Right lobe of liver (tissue), 6 donors: Measurements from ENCODE around the gene SLC16A9. TPM values are rescaled to one million over a fixed set of nuclear protein-coding genes. Genes with fewer than 3 reads are reported as not detected.
"Not testable (repeated sequence)": the region's sequence is repeated elsewhere in the genome, so short reads cannot be mapped to it uniquely, and the experiment has no call there.

Experiments used
- ATAC-seq, 4 donors: fragments of 200-7000 bp; cut with Tn5 transposase; one replicate each; pipeline ENCODE4 v1.9.1; 2020; ENCODE audit warnings: mild to moderate bottlenecking in 4 of 4, moderate library complexity in 4 of 4
- DNase-seq, 3 donors: peaks; one replicate each; pipeline ENCODE4 v3.0.0-alpha.2; 2020
- H3K27ac ChIP-seq, 3 donors: fragments of 200-600 bp; one replicate each; pipeline ENCODE4 v1.8.0; 2022
- H3K27me3 ChIP-seq, 2 donors: fragments of 200-600 bp; one replicate each; pipeline ENCODE4 v1.8.0; 2022
- H3K36me3 ChIP-seq, 4 donors: fragments of 200-600 bp; sonication (generic) in 1 of 4; one replicate each; pipeline versions ENCODE4 v1.5.1 to v1.8.0; 2017 to 2022; ENCODE audit warnings: control low read depth in 1 of 4
- H3K4me1 ChIP-seq, 4 donors: fragments of 200-600 bp; sonication (generic) in 1 of 4; one replicate each; pipeline versions ENCODE4 v1.5.1 to v1.8.0; 2017 to 2022; ENCODE audit warnings: control low read depth in 1 of 4
- H3K4me3 ChIP-seq, 3 donors: fragments of 200-600 bp; one replicate each; pipeline ENCODE4 v1.8.0; 2022
- H3K9me3 ChIP-seq, 4 donors: fragments of 200-600 bp; sonication (generic) in 1 of 4; one replicate each; pipeline versions ENCODE4 v1.5.1 to v1.8.0; 2017 to 2022; ENCODE audit warnings: control low read depth in 1 of 4
- CTCF ChIP-seq, 4 donors: fragments of 200-600 bp in 3 of 4; fragments of 450-650 bp in 1 of 4; IDR thresholded peaks; one replicate each; pipeline versions ENCODE4 v1.5.1 to v1.8.0; 2016 to 2022; ENCODE audit warnings: antibody characterized with exemption in 4 of 4, mild to moderate bottlenecking in 2 of 4
- POLR2A ChIP-seq: fragments of 450-650 bp; IDR thresholded peaks from one replicate; pipeline ENCODE4 v1.6.1; 2017; ENCODE audit warnings: antibody characterized with exemption, mild to moderate bottlenecking
- WGBS: methylation state at CpG from one replicate; pipeline ENCODE4 v1.1.6; 2018; ENCODE audit warnings: low coverage, low lambda C conversion rate; ENCODE audit not compliant: insufficient coverage; ENCODE audit errors: missing lambda C conversion rate; 5-methylcytosine and 5-hydroxymethylcytosine counted together
- intact Hi-C, 2 donors: fragments of 100-400 bp; cut with DNase I; formaldehyde crosslinking; loops; one replicate each; pipeline versions ENCODE4 v1.11.2 to v1.14.1; 2022
- total RNA-seq, 6 experiments: library from RNA; depleted of rRNA in 2 of 6; stranded (reverse); fragments of >200 nt in 2 of 6; fragmentation: NEBNext Ultra II Directional in 3 of 6; extraction: Animal tissue kit (Norgen Biotek cat#: 25700) in 3 of 6; gene quantifications; one replicate each; pipeline versions ENCODE4 v1.1.0 to v1.2.4, GENCODE V29; 2016 to 2023
- donor health status: DM: no; HTN: yes; CAD: no.
- donor health status: DM: no; HTN: no; CAD: no.
- donor health status: DM: no; HTN: no; CAD: no.
- donor health status: DM: no; HTN: yes; CAD: no.
- donor health status: DM: no; HTN: yes; CAD: no.

SLC16A9 gene
- total RNA-seq, 6 experiments from 2014 or later = 0.42 to 1.2 (median 0.89) TPM; not detected in 2

- no peaks in the 10 kb centered on the region for H3K4me1 ChIP-seq
- intact Hi-C loops = no loop called here
- H3K36me3 ChIP-seq = no peaks in the 10 kb centered on the region
- no peak overlapping the region for H3K4me3 ChIP-seq
- DNase-seq (no peak), ATAC-seq (no peak)
- TF ChIP-seq CTCF (IDR thresholded peaks at IDR 0.05) = no peak
- no peak for TF ChIP-seq POLR2A
- H3K9me3 ChIP-seq = no peaks in the 10 kb centered on the region
- no peaks in the 10 kb centered on the region for H3K27me3 ChIP-seq
- H3K27ac ChIP-seq = no peak overlapping the region
Measured at GRCh38 chr10:59666310-59666709, 43.3 kb downstream of the SLC16A9 start.

- H3K4me1 ChIP-seq, DNase-seq, H3K27me3 ChIP-seq, intact Hi-C loops, H3K4me3 ChIP-seq, H3K36me3 ChIP-seq, H3K27ac ChIP-seq, H3K9me3 ChIP-seq, ATAC-seq: not testable (repeated sequence)
- WGBS = 85% methylated on average over 6 of the region's 7 CpGs
Measured at GRCh38 chr10:59663213-59663612, 46.4 kb downstream of the SLC16A9 start.

DNA sequence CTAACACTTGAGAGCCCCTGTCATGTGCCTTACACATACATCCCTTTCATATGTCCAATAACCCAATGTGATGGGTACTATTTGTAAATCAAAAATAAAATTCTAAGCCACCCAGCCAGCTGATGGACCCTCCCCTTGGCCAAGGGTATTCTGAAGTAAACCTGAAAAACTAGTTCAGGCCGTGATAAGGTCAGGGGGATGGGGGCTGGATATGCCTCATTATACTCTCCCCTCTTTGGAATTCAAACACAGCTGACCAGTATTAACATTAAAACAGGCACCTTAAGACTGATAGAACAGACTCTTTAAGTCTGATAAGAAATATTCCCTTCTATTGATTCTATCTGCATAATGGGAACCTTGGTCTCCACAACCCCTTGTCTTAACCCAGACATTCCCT lies 51.9 kb downstream of the SLC16A9 start:
- ATAC-seq (no peak), DNase-seq (no peak)
- intact Hi-C loops = no loop called here
- no peaks in the 10 kb centered on the region for H3K9me3 ChIP-seq
- no peak overlapping the region for H3K4me3 ChIP-seq
- H3K4me1 ChIP-seq = no peaks in the 10 kb centered on the region
- H3K36me3 ChIP-seq = no peaks in the 10 kb centered on the region
- no peak overlapping the region for H3K27ac ChIP-seq
- WGBS = 40% methylated on average over 1 of the region's 1 CpG
- TF ChIP-seq CTCF (IDR thresholded peaks at IDR 0.05) (no peak), POLR2A (no peak)
- no peaks in the 10 kb centered on the region for H3K27me3 ChIP-seq

DNA sequence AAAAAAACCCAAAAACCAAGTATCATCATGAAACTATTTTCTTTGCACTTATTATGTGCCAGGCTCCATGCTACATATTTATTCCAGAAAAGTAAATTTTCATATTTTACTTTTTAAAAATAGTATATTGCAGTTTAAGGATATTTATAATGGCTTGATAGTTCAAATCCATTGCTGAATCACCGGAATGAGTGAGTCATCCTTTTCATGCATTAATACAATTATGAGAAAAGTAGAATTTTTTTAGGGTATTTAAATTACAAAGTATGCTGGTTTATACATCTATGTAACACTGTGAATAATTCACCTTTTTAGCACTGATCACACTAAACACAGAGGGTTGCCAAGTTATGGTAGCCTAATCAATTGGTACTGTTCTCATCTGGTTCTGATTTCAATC lies 54.3 kb downstream of the SLC16A9 start:
- DNase-seq (no peak), ATAC-seq (no peak)

GRCh38 chr10:59654007-59654406 lies 55.6 kb downstream of the SLC16A9 start:
- no peak overlapping the region for H3K27ac ChIP-seq
- 14% methylated on average over 4 of the region's 4 CpGs for WGBS
- H3K4me3 ChIP-seq = no peak overlapping the region
- TF ChIP-seq POLR2A (no peak), CTCF (IDR thresholded peaks at IDR 0.05) (no peak)
- H3K4me1 ChIP-seq = no peaks in the 10 kb centered on the region
- H3K27me3 ChIP-seq = no peaks in the 10 kb centered on the region
- DNase-seq (no peak), ATAC-seq (peak in 2 of 4 donors; percentile 36 to 53)
- intact Hi-C loops = no loop called here
- no peaks in the 10 kb centered on the region for H3K9me3 ChIP-seq
- no peaks in the 10 kb centered on the region for H3K36me3 ChIP-seq

More for the DNA sequence above, 54.3 kb downstream of the SLC16A9 start:
- TF ChIP-seq CTCF (IDR thresholded peaks at IDR 0.05) (no peak), POLR2A (no peak)
- 95% methylated on average over 1 of the region's 1 CpG for WGBS
- H3K36me3 ChIP-seq = no peaks in the 10 kb centered on the region
- no peaks in the 10 kb centered on the region for H3K4me1 ChIP-seq
- no peak overlapping the region for H3K27ac ChIP-seq
- no peak overlapping the region for H3K4me3 ChIP-seq
- no peaks in the 10 kb centered on the region for H3K27me3 ChIP-seq
- H3K9me3 ChIP-seq = no peaks in the 10 kb centered on the region
- intact Hi-C loops = no loop called here
